Neural cell (in vitro differentiated cells): Measurements from ENCODE around the gene PDCD5.

Source experiments
- EP300 ChIP-seq: fragments of 450-650 bp; conservative IDR thresholded peaks from 2 replicates; pipeline ENCODE4 v1.6.1; 2014; ENCODE audit warnings: antibody characterized with exemption, mild to moderate bottlenecking, moderate library complexity; ENCODE audit not compliant: poor library complexity, severe bottlenecking
- EZH2 ChIP-seq: fragments of 200-600, 300-800 bp; shearing (Covaris generic), sonication (generic); IDR thresholded peaks from 2 replicates; pipeline ENCODE4 v1.6.1; 2014; ENCODE audit warnings: antibody characterized with exemption, low read length, borderline replicate concordance, mild to moderate bottlenecking; ENCODE audit not compliant: insufficient read depth, poor library complexity, severe bottlenecking
- MXI1 ChIP-seq: fragments of 450-650 bp; conservative IDR thresholded peaks from 2 replicates; pipeline ENCODE4 v1.6.1; 2014; ENCODE audit warnings: antibody characterized with exemption, mild to moderate bottlenecking; ENCODE audit not compliant: poor library complexity, severe bottlenecking
- POLR2AphosphoS5 ChIP-seq: IDR thresholded peaks from 2 replicates; pipeline ENCODE4 v1.6.1; 2012
- RAD21 ChIP-seq: fragments of 450-650 bp; conservative IDR thresholded peaks from 2 replicates; pipeline ENCODE4 v1.6.1; 2014; ENCODE audit warnings: antibody characterized with exemption, mild to moderate bottlenecking, moderate library complexity
- SMC3 ChIP-seq: fragments of 450-650 bp; conservative IDR thresholded peaks from 2 replicates; pipeline ENCODE4 v1.6.1; 2014; ENCODE audit warnings: antibody characterized with exemption, mild to moderate bottlenecking, moderate library complexity; ENCODE audit not compliant: poor library complexity
- TAF1 ChIP-seq: IDR thresholded peaks from 2 replicates; pipeline ENCODE4 v1.6.1; 2012; ENCODE audit warnings: low read depth
- TF ChIP-seq, protein P1 (sequence below): fragments of 450-650 bp; IDR thresholded peaks from 2 replicates; pipeline ENCODE4 v1.5.1; 2014; ENCODE audit warnings: antibody characterized with exemption, mild to moderate bottlenecking, moderate library complexity; ENCODE audit not compliant: poor library complexity, severe bottlenecking
- TF ChIP-seq, protein P2 (sequence below): IDR thresholded peaks from 2 replicates; pipeline ENCODE4 v1.6.1; 2012; ENCODE audit warnings: borderline replicate concordance

DNA sequence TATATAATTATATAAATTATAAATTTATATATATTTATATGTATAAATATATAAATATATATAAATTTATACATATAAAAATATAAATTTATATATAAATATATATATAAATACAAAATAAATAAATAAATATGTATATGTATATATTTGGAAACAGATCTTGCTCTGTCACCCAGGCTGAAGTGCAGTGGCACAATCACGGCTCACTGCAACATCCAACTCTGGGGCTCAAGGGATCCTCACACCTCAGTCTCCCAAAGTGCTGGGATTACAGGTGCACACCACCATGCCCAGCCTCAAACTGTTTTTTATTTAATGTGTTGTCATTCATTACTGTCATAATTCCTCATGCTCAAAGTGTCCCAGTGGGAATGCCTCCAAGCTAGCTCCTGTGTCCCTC is 25.2 kb upstream of the PDCD5 start:
- TF ChIP-seq, protein P1, sequence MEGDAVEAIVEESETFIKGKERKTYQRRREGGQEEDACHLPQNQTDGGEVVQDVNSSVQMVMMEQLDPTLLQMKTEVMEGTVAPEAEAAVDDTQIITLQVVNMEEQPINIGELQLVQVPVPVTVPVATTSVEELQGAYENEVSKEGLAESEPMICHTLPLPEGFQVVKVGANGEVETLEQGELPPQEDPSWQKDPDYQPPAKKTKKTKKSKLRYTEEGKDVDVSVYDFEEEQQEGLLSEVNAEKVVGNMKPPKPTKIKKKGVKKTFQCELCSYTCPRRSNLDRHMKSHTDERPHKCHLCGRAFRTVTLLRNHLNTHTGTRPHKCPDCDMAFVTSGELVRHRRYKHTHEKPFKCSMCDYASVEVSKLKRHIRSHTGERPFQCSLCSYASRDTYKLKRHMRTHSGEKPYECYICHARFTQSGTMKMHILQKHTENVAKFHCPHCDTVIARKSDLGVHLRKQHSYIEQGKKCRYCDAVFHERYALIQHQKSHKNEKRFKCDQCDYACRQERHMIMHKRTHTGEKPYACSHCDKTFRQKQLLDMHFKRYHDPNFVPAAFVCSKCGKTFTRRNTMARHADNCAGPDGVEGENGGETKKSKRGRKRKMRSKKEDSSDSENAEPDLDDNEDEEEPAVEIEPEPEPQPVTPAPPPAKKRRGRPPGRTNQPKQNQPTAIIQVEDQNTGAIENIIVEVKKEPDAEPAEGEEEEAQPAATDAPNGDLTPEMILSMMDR = no peak
- no peak for TF ChIP-seq POLR2AphosphoS5
- TF ChIP-seq EZH2 = no peak
- TF ChIP-seq, protein P2, sequence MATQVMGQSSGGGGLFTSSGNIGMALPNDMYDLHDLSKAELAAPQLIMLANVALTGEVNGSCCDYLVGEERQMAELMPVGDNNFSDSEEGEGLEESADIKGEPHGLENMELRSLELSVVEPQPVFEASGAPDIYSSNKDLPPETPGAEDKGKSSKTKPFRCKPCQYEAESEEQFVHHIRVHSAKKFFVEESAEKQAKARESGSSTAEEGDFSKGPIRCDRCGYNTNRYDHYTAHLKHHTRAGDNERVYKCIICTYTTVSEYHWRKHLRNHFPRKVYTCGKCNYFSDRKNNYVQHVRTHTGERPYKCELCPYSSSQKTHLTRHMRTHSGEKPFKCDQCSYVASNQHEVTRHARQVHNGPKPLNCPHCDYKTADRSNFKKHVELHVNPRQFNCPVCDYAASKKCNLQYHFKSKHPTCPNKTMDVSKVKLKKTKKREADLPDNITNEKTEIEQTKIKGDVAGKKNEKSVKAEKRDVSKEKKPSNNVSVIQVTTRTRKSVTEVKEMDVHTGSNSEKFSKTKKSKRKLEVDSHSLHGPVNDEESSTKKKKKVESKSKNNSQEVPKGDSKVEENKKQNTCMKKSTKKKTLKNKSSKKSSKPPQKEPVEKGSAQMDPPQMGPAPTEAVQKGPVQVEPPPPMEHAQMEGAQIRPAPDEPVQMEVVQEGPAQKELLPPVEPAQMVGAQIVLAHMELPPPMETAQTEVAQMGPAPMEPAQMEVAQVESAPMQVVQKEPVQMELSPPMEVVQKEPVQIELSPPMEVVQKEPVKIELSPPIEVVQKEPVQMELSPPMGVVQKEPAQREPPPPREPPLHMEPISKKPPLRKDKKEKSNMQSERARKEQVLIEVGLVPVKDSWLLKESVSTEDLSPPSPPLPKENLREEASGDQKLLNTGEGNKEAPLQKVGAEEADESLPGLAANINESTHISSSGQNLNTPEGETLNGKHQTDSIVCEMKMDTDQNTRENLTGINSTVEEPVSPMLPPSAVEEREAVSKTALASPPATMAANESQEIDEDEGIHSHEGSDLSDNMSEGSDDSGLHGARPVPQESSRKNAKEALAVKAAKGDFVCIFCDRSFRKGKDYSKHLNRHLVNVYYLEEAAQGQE = no peak
- TF ChIP-seq MXI1 = no peak
- no peak for TF ChIP-seq RAD21
- no peak for TF ChIP-seq EP300
- TF ChIP-seq TAF1 = no peak
- TF ChIP-seq SMC3 = no peak
